Measurements from ENCODE around the gene HAGH.
"Not testable (repeated sequence)": the region's sequence is repeated elsewhere in the genome, so short reads cannot be mapped to it uniquely, and the experiment has no call there.

The HAGH gene

GRCh38 chr16:1810536-1810935, 16.1 kb downstream of the HAGH start:
- H3K4me3 ChIP-seq (ENCODE audit: low read length) = no peak overlapping the region
- TF ChIP-seq CTCF (conservative IDR thresholded peaks at IDR 0.05; ENCODE audit: low read depth, low read length) = no peak
- DNase-seq (ENCODE audit: low read depth) = no peak

DNA sequence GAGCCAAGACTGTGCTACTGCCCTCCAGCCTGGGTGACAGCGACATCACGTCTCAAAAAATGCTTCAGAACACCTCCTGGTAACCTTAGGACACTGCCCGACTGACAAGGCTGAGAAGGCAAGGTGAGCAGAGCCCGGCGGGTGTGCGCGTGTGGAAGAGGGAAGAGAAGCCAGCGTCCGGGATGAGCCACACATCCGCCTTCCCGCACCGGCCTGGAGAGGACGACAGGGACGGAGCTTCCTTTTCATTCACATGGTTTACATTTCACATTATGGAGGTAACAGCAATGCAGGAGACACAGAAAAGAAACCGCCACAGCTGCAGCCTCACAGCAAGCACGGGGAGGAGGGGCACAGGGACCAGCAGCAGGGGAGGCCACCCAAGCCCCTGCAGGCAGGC, 16.5 kb downstream of the HAGH start:
- no peak for DNase-seq (ENCODE audit: low read depth)
- TF ChIP-seq CTCF (conservative IDR thresholded peaks at IDR 0.05; ENCODE audit: low read depth, low read length) = no peak
- no peak overlapping the region for H3K4me3 ChIP-seq (ENCODE audit: low read length)

DNA sequence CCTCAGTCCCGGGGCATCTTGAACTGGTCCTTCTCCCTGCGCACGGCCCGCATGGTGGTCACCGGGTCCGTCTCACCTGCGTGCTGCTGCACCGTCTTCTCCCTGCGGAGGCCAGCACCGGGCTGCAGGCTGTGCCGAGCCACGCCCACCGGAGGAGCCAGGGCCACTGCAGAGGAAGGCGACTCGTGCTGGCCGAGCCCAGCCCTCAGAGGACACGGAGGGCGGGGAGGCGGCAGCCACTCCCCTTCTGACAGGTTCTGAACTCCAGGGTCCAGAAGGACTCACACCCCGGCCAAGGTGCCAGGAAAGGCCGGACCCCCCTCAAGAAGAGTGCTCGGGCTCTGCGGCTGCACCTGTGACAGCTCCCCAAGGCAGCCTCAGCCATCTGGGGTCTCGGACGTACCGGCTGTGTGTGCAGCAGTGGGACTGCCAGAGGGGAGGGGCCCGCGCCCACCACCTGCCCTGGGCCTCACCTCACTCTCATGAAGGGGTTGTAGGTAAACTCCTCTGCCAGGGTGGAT, 17.3 kb downstream of the HAGH start:
- H3K4me3 ChIP-seq (ENCODE audit: low read length) = no peak overlapping the region

DNA sequence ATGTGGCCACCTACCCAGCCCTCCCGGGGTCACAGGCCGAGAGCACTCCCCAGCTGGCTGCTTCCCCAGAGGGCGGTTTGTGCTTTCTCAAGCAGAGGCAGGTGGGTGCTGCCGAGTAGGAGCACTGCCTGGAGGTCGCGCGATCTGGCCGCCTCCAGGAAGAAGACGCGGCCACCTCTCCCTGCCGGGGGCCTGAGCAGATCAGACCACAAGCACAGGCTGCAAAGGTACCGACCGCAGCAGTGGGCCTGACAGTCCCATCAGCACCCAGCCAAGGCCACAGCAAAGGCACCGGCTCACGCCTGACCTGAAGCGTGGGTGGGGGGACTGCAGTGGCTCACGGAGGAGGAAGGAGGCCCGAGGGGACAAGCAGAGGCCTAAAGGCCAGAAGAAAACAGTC, 17.9 kb downstream of the HAGH start:
- DNase-seq (ENCODE audit: low read depth) = no peak
- no peak overlapping the region for H3K4me3 ChIP-seq (ENCODE audit: low read length)
- no peak for TF ChIP-seq CTCF (conservative IDR thresholded peaks at IDR 0.05; ENCODE audit: low read depth, low read length)

More for the DNA sequence above, 17.3 kb downstream of the HAGH start:
- DNase-seq (ENCODE audit: low read depth) = no peak
- TF ChIP-seq CTCF (conservative IDR thresholded peaks at IDR 0.05; ENCODE audit: low read depth, low read length) = no peak

- DNase-seq (ENCODE audit: low read depth) = no peak
- H3K4me3 ChIP-seq (ENCODE audit: low read length) = no peak overlapping the region
- no peak for TF ChIP-seq CTCF (conservative IDR thresholded peaks at IDR 0.05; ENCODE audit: low read depth, low read length)
Measured at GRCh38 chr16:1807626-1808025, 19.0 kb downstream of the HAGH start.

- no peak for TF ChIP-seq CTCF (conservative IDR thresholded peaks at IDR 0.05; ENCODE audit: low read depth, low read length)
- no peak overlapping the region for H3K4me3 ChIP-seq (ENCODE audit: low read length)
- no peak for DNase-seq (ENCODE audit: low read depth)
Measured at GRCh38 chr16:1800701-1801100, 25.9 kb downstream of the HAGH start.

DNA sequence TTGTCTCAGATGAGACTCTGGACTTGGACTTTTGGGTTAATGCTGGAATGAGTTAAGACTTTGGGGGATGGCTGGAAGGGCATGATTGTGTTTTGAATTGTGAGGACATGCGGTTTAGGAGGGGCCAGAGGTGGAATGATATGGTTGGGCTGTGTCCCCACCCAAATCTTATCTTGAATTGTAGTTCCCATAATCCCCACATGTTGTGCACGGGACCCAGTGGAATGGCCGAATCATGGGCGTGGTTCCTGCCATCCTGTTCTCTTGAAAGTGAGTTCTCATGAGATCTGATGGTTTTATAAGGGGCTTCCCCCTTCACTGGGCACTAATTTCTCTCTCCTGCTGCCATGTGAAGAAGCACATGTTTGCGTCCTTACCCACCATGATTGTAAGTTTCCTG, 27.4 kb downstream of the HAGH start:
- H3K4me3 ChIP-seq (ENCODE audit: low read length); DNase-seq (ENCODE audit: low read depth): not testable (repeated sequence)

All from retinal pigment epithelial cell (primary cell).